ENCODE results near the gene TMEM243. TPM values are rescaled to one million over a fixed set of nuclear protein-coding genes. Genes with fewer than 3 reads are reported as not detected.

The TMEM243 gene
- total and polyA plus RNA-seq, 10 of the 15 experiments (the other 5 are each of a cell fraction or from before 2014, with no cell fraction given): 47.8 to 170 (median 77.9) TPM

DNA sequence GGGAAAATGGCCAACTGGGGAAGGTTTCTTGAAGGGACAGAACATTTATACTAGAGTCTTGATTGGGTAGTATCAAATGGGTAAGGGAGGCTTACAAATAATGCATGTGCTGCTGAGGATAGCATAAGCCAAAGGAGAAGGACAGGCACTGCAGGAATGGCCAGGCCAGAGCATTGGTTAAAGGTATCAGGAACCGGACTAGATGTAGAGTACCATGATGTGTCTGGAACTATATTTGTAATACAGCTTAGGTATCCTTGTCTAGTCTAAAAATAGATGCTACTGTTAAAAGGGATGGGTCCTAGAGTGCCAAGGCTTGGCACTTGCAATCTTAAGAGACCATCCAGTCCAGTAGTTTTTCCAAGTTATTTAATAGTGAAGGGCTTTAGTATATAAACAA lies 20.3 kb downstream of the TMEM243 start:
- Histone ChIP-seq H4K20me1 (ENCODE audit: control insufficient read depth, insufficient read depth) (peaks cover 4% of the 10 kb centered on the region), H3K27ac (ENCODE audit: control insufficient read depth, insufficient read depth) (no peak overlapping the region), H2AFZ (ENCODE audit: control insufficient read depth, low read depth, low read length) (no peak overlapping the region), H3K79me2 (ENCODE audit: control insufficient read depth, insufficient read depth, low read length) (peaks cover 76% of the 10 kb centered on the region), H3K9ac (ENCODE audit: control insufficient read depth, insufficient read depth, low read length) (no peak overlapping the region), H3K36me3 (ENCODE audit: control insufficient read depth in 2 of 2, insufficient read depth in 2 of 2, low read length in 1 of 2) (peaks cover 8 to 36% of the 10 kb centered on the region in 2 experiments), H3K27me3 (replicated peaks in 1 of 2; ENCODE audit: control insufficient read depth in 2 of 2, insufficient read depth in 2 of 2, low read length in 1 of 2) (no peaks in the 10 kb centered on the region), H3K4me3 (no peak overlapping the region), H3K9me3 (replicated peaks; ENCODE audit: control insufficient read depth, insufficient read depth, low read length) (peaks cover 5% of the 10 kb centered on the region), H3K4me1 (ENCODE audit: control insufficient read depth, insufficient read depth, low read length) (peaks cover 8% of the 10 kb centered on the region), H3K4me2 (ENCODE audit: control insufficient read depth, insufficient read depth) (no peak overlapping the region)
- intact Hi-C loops (cut with micrococcal nuclease; ENCODE audit: unreplicated experiment) (no loop called here), in situ Hi-C loops (cut with MboI) (no loop called here)
- DNase-seq (ENCODE audit: low read depth, low spot score) (no peak), FAIRE-seq (no peak), ATAC-seq (no peak)
- POLR2A ChIA-PET: interaction anchor here (0.9 to 3.7 kb wide), 7 partner anchors 10 to 26 kb away, joined by 3 to 20 read pairs (median 3); partner anchors contain the start of gene TMEM243
- BruUV-seq (replicated peaks): no TSS peak
- WGBS (ENCODE audit: insufficient coverage, insufficient replicate concordance, low lambda C conversion rate, missing lambda C conversion rate): 100% methylated on average over 1 of the region's 1 CpG
- RAD21 ChIA-PET (ENCODE audit: unreplicated experiment): interaction anchor here (1.0 kb wide), 1 partner anchor 34 kb away, joined by 3 read pairs; no protein-coding TSS in a partner anchor
- TF ChIP-seq TCF7 (IDR thresholded peaks at IDR 0.05; ENCODE audit: borderline replicate concordance) (no peak), MTA3 (IDR thresholded peaks at IDR 0.05; ENCODE audit: borderline replicate concordance, low read length) (0 out of 2 replicates have a peak, but pooled peaks have one; percentile 3), MYB (IDR thresholded peaks at IDR 0.05; ENCODE audit: borderline replicate concordance, low read depth, low read length) (no peak)
- TF ChIP-seq, protein P1, sequence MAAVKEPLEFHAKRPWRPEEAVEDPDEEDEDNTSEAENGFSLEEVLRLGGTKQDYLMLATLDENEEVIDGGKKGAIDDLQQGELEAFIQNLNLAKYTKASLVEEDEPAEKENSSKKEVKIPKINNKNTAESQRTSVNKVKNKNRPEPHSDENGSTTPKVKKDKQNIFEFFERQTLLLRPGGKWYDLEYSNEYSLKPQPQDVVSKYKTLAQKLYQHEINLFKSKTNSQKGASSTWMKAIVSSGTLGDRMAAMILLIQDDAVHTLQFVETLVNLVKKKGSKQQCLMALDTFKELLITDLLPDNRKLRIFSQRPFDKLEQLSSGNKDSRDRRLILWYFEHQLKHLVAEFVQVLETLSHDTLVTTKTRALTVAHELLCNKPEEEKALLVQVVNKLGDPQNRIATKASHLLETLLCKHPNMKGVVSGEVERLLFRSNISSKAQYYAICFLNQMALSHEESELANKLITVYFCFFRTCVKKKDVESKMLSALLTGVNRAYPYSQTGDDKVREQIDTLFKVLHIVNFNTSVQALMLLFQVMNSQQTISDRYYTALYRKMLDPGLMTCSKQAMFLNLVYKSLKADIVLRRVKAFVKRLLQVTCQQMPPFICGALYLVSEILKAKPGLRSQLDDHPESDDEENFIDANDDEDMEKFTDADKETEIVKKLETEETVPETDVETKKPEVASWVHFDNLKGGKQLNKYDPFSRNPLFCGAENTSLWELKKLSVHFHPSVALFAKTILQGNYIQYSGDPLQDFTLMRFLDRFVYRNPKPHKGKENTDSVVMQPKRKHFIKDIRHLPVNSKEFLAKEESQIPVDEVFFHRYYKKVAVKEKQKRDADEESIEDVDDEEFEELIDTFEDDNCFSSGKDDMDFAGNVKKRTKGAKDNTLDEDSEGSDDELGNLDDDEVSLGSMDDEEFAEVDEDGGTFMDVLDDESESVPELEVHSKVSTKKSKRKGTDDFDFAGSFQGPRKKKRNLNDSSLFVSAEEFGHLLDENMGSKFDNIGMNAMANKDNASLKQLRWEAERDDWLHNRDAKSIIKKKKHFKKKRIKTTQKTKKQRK (IDR thresholded peaks at IDR 0.05; ENCODE audit: low read depth, low read length): no peak
- CTCF ChIA-PET: interaction anchor here (1.2 to 2.8 kb wide), 5 partner anchors 13 to 28 kb away, joined by 3 to 19 read pairs (median 5); no protein-coding TSS in a partner anchor
- SMC1A ChIA-PET (ENCODE audit: uncharacterized antibody, unreplicated experiment): interaction anchor here (1.0 to 5.3 kb wide), 6 partner anchors 14 to 45 kb away, joined by 3 to 66 read pairs (median 6); no protein-coding TSS in a partner anchor

Data from GM12878 (cell line).